ENCODE measurements around the gene COL7A1.

Gene COL7A1

GRCh38 chr3:48619541-48620524 lies 24.7 kb upstream of the COL7A1 start:
- H3K36me3 ChIP-seq (ENCODE audit: control insufficient read depth in 1 of 2, insufficient read depth in 2 of 2, low read depth in 1 of 2, low read length in 2 of 2): peaks cover 0 to 33% of the 10 kb centered on the region in 2 experiments
- peaks cover 3% of the 10 kb centered on the region for H3K4me1 ChIP-seq (ENCODE audit: control insufficient read depth, insufficient read depth, low read depth, low read length)
- H2BK120ac ChIP-seq (ENCODE audit: low read depth, low read length): peak overlapping the region; percentile 67
- H3K23ac ChIP-seq (ENCODE audit: low read length in 2 of 2): no peak overlapping the region
- H4K8ac ChIP-seq (ENCODE audit: low read length): no peak overlapping the region
- H3K4ac ChIP-seq (ENCODE audit: low read depth in 1 of 2, low read length in 2 of 2): no peak overlapping the region
- no peaks in the 10 kb centered on the region for H3K27me3 ChIP-seq (ENCODE audit: control insufficient read depth in 1 of 2, insufficient read depth in 1 of 2, low read length in 2 of 2)
- no peak overlapping the region for H3K27ac ChIP-seq (ENCODE audit: low read length, poor library complexity, severe bottlenecking)
- H3K79me1 ChIP-seq (replicated peaks; ENCODE audit: low read length, poor library complexity, severe bottlenecking): no peaks in the 10 kb centered on the region
- no peak overlapping the region for H2BK15ac ChIP-seq (ENCODE audit: low read depth, poor library complexity, severe bottlenecking)
- H2BK5ac ChIP-seq (ENCODE audit: low read depth, low read length, poor library complexity, severe bottlenecking): no peak overlapping the region
- no peak overlapping the region for H3K4me2 ChIP-seq (ENCODE audit: low read length, poor library complexity, severe bottlenecking)
- H3K4me3 ChIP-seq (ENCODE audit: insufficient read depth in 1 of 2, low read depth in 1 of 2, low read length in 2 of 2): no peak overlapping the region
- no peak overlapping the region for H4K91ac ChIP-seq (ENCODE audit: low read length)
- H3K18ac ChIP-seq (ENCODE audit: low read depth in 1 of 2, low read length in 2 of 2): peak overlapping the region in 1 of 2 experiments; percentile 23
- no peak overlapping the region for H3K9ac ChIP-seq (ENCODE audit: low read length)
- DNase-seq: no peak
- peaks cover 22% of the 10 kb centered on the region for H3K9me3 ChIP-seq (ENCODE audit: control insufficient read depth, low read length)
- WGBS: 95% methylated on average over 7 of the region's 7 CpGs
- H3K14ac ChIP-seq (ENCODE audit: low read length in 2 of 2): no peak overlapping the region
- H2AK5ac ChIP-seq (ENCODE audit: low read length, severe bottlenecking): no peak overlapping the region
- H2AFZ ChIP-seq (ENCODE audit: low read depth, low read length): no peak overlapping the region
- no peak overlapping the region for H2BK12ac ChIP-seq (ENCODE audit: low read length in 2 of 2)

- Histone ChIP-seq H3K4ac (ENCODE audit: low read depth in 1 of 2, low read length in 2 of 2) (no peak overlapping the region), H3K14ac (ENCODE audit: low read length in 2 of 2) (no peak overlapping the region), H2BK12ac (ENCODE audit: low read length in 2 of 2) (no peak overlapping the region), H3K23ac (ENCODE audit: low read length in 2 of 2) (no peak overlapping the region), H3K79me1 (replicated peaks; ENCODE audit: low read length, poor library complexity, severe bottlenecking) (no peaks in the 10 kb centered on the region), H3K4me1 (ENCODE audit: control insufficient read depth, insufficient read depth, low read depth, low read length) (peaks cover 4% of the 10 kb centered on the region), H2BK120ac (ENCODE audit: low read depth, low read length) (no peak overlapping the region), H3K36me3 (ENCODE audit: control insufficient read depth in 1 of 2, insufficient read depth in 2 of 2, low read depth in 1 of 2, low read length in 2 of 2) (peaks cover 0 to 21% of the 10 kb centered on the region in 2 experiments), H2AK5ac (ENCODE audit: low read length, severe bottlenecking) (no peak overlapping the region), H3K4me3 (ENCODE audit: insufficient read depth in 1 of 2, low read depth in 1 of 2, low read length in 2 of 2) (no peak overlapping the region), H3K27ac (ENCODE audit: low read length, poor library complexity, severe bottlenecking) (no peak overlapping the region), H3K9ac (ENCODE audit: low read length) (no peak overlapping the region), H3K9me3 (ENCODE audit: control insufficient read depth, low read length) (peaks cover 22% of the 10 kb centered on the region), H3K4me2 (ENCODE audit: low read length, poor library complexity, severe bottlenecking) (no peak overlapping the region), H2AFZ (ENCODE audit: low read depth, low read length) (no peak overlapping the region), H2BK5ac (ENCODE audit: low read depth, low read length, poor library complexity, severe bottlenecking) (no peak overlapping the region), H4K8ac (ENCODE audit: low read length) (no peak overlapping the region), H3K27me3 (ENCODE audit: control insufficient read depth in 1 of 2, insufficient read depth in 1 of 2, low read length in 2 of 2) (no peaks in the 10 kb centered on the region), H4K91ac (ENCODE audit: low read length) (no peak overlapping the region), H2BK15ac (ENCODE audit: low read depth, poor library complexity, severe bottlenecking) (no peak overlapping the region), H3K18ac (ENCODE audit: low read depth in 1 of 2, low read length in 2 of 2) (no peak overlapping the region)
- WGBS: 96% methylated on average over 4 of the region's 4 CpGs
- DNase-seq: no peak
Measured at GRCh38 chr3:48617559-48617958, 22.4 kb upstream of the COL7A1 start.

GRCh38 chr3:48614044-48614443 lies 18.9 kb upstream of the COL7A1 start:
- H3K27me3 ChIP-seq (ENCODE audit: control insufficient read depth in 1 of 2, insufficient read depth in 1 of 2, low read length in 2 of 2): no peaks in the 10 kb centered on the region
- H2AK5ac ChIP-seq (ENCODE audit: low read length, severe bottlenecking): no peak overlapping the region
- peaks cover 4% of the 10 kb centered on the region for H3K4me1 ChIP-seq (ENCODE audit: control insufficient read depth, insufficient read depth, low read depth, low read length)
- H3K79me1 ChIP-seq (replicated peaks; ENCODE audit: low read length, poor library complexity, severe bottlenecking): no peaks in the 10 kb centered on the region
- WGBS: 12% methylated on average over 3 of the region's 3 CpGs
- H3K14ac ChIP-seq (ENCODE audit: low read length in 2 of 2): no peak overlapping the region
- H3K18ac ChIP-seq (ENCODE audit: low read depth in 1 of 2, low read length in 2 of 2): peak overlapping the region in 1 of 2 experiments; percentile 54
- no peak overlapping the region for H2BK15ac ChIP-seq (ENCODE audit: low read depth, poor library complexity, severe bottlenecking)
- H2BK120ac ChIP-seq (ENCODE audit: low read depth, low read length): peak overlapping the region; percentile 5
- H2BK12ac ChIP-seq (ENCODE audit: low read length in 2 of 2): no peak overlapping the region
- no peaks in the 10 kb centered on the region for H3K36me3 ChIP-seq (ENCODE audit: control insufficient read depth in 1 of 2, insufficient read depth in 2 of 2, low read depth in 1 of 2, low read length in 2 of 2)
- H3K4ac ChIP-seq (ENCODE audit: low read depth in 1 of 2, low read length in 2 of 2): no peak overlapping the region
- H3K9ac ChIP-seq (ENCODE audit: low read length): peak overlapping the region; percentile 57
- peaks cover 21% of the 10 kb centered on the region for H3K9me3 ChIP-seq (ENCODE audit: control insufficient read depth, low read length)
- no peak overlapping the region for H4K8ac ChIP-seq (ENCODE audit: low read length)
- H3K4me3 ChIP-seq (ENCODE audit: insufficient read depth in 1 of 2, low read depth in 1 of 2, low read length in 2 of 2): no peak overlapping the region
- H4K91ac ChIP-seq (ENCODE audit: low read length): no peak overlapping the region
- peak; percentile 91 for DNase-seq
- no peak overlapping the region for H3K27ac ChIP-seq (ENCODE audit: low read length, poor library complexity, severe bottlenecking)
- H2AFZ ChIP-seq (ENCODE audit: low read depth, low read length): no peak overlapping the region
- no peak overlapping the region for H2BK5ac ChIP-seq (ENCODE audit: low read depth, low read length, poor library complexity, severe bottlenecking)
- no peak overlapping the region for H3K4me2 ChIP-seq (ENCODE audit: low read length, poor library complexity, severe bottlenecking)
- H3K23ac ChIP-seq (ENCODE audit: low read length in 2 of 2): no peak overlapping the region

- Histone ChIP-seq H3K4me1 (ENCODE audit: control insufficient read depth, insufficient read depth, low read depth, low read length) (peaks cover 6% of the 10 kb centered on the region), H3K14ac (ENCODE audit: low read length in 2 of 2) (no peak overlapping the region), H3K9me3 (ENCODE audit: control insufficient read depth, low read length) (peaks cover 4% of the 10 kb centered on the region)
Measured at GRCh38 chr3:48612309-48612708, 17.2 kb upstream of the COL7A1 start.

More at GRCh38 chr3:48612309-48612708, 17.2 kb upstream of the COL7A1 start:
- H3K4me3 ChIP-seq (ENCODE audit: insufficient read depth in 1 of 2, low read depth in 1 of 2, low read length in 2 of 2): no peak overlapping the region
- H3K9ac ChIP-seq (ENCODE audit: low read length): no peak overlapping the region
- no CpG with 5 or more reads among the region's 1 CpG for WGBS
- H3K27me3 ChIP-seq (ENCODE audit: control insufficient read depth in 1 of 2, insufficient read depth in 1 of 2, low read length in 2 of 2): no peaks in the 10 kb centered on the region
- H2AFZ ChIP-seq (ENCODE audit: low read depth, low read length): no peak overlapping the region
- H3K23ac ChIP-seq (ENCODE audit: low read length in 2 of 2): no peak overlapping the region
- H3K18ac ChIP-seq (ENCODE audit: low read depth in 1 of 2, low read length in 2 of 2): no peak overlapping the region
- H2BK120ac ChIP-seq (ENCODE audit: low read depth, low read length): no peak overlapping the region
- no peak overlapping the region for H2BK15ac ChIP-seq (ENCODE audit: low read depth, poor library complexity, severe bottlenecking)
- peaks cover 0 to 10% of the 10 kb centered on the region in 2 experiments for H3K36me3 ChIP-seq (ENCODE audit: control insufficient read depth in 1 of 2, insufficient read depth in 2 of 2, low read depth in 1 of 2, low read length in 2 of 2)
- H2BK12ac ChIP-seq (ENCODE audit: low read length in 2 of 2): no peak overlapping the region
- no peak overlapping the region for H2BK5ac ChIP-seq (ENCODE audit: low read depth, low read length, poor library complexity, severe bottlenecking)
- DNase-seq: peak; percentile 45
- no peak overlapping the region for H3K27ac ChIP-seq (ENCODE audit: low read length, poor library complexity, severe bottlenecking)
- no peak overlapping the region for H4K91ac ChIP-seq (ENCODE audit: low read length)
- no peak overlapping the region for H2AK5ac ChIP-seq (ENCODE audit: low read length, severe bottlenecking)
- no peak overlapping the region for H3K4me2 ChIP-seq (ENCODE audit: low read length, poor library complexity, severe bottlenecking)
- peaks cover 1% of the 10 kb centered on the region for H3K79me1 ChIP-seq (replicated peaks; ENCODE audit: low read length, poor library complexity, severe bottlenecking)
- H4K8ac ChIP-seq (ENCODE audit: low read length): no peak overlapping the region
- H3K4ac ChIP-seq (ENCODE audit: low read depth in 1 of 2, low read length in 2 of 2): no peak overlapping the region
